NCI-H187 (cell line): Measurements from ENCODE around the gene BAIAP2.
A peak's percentile ranks its signal among the peaks of the same experiment; 100 is the strongest.
"Not testable (repeated sequence)": the region's sequence is repeated elsewhere in the genome, so short reads cannot be mapped to it uniquely, and the experiment has no call there.

Experiments used
- DNase-seq, 2 experiments: peaks; one replicate each; lab custom pipeline; 2025; lab: John Stamatoyannopoulos, UW

The BAIAP2 gene

GRCh38 chr17:81000631-81001357 lies 34.2 kb upstream of the BAIAP2 start:
- DNase-seq: no peak

- no peak for DNase-seq
These were observed 33.0 kb upstream of the BAIAP2 start for GRCh38 chr17:81002013-81002384.

- DNase-seq: peak; percentile 43 to 45
These were observed 32.3 kb upstream of the BAIAP2 start for GRCh38 chr17:81002409-81003361.

- DNase-seq: no peak
These were observed 31.1 kb upstream of the BAIAP2 start for GRCh38 chr17:81003711-81004475.

GRCh38 chr17:81006891-81007290 lies 28.1 kb upstream of the BAIAP2 start:
- no peak for DNase-seq

- DNase-seq: no peak
These were observed 26.8 kb upstream of the BAIAP2 start for GRCh38 chr17:81008140-81008539.

GRCh38 chr17:81009136-81009535 lies 25.8 kb upstream of the BAIAP2 start:
- DNase-seq: no peak

GRCh38 chr17:81010935-81011334 lies 24.0 kb upstream of the BAIAP2 start:
- DNase-seq: no peak

- no peak for DNase-seq
These were observed 23.0 kb upstream of the BAIAP2 start for GRCh38 chr17:81011951-81012350.

GRCh38 chr17:81012574-81013447 lies 22.1 kb upstream of the BAIAP2 start:
- DNase-seq: no peak

GRCh38 chr17:81013642-81014041 lies 21.3 kb upstream of the BAIAP2 start:
- no peak for DNase-seq

GRCh38 chr17:81015136-81015535 lies 19.8 kb upstream of the BAIAP2 start:
- DNase-seq: no peak

GRCh38 chr17:81016575-81016974 lies 18.4 kb upstream of the BAIAP2 start:
- DNase-seq: no peak

GRCh38 chr17:81017330-81017729 lies 17.6 kb upstream of the BAIAP2 start:
- not testable (repeated sequence) for DNase-seq

GRCh38 chr17:81018044-81018802 lies 16.7 kb upstream of the BAIAP2 start:
- DNase-seq: no peak

GRCh38 chr17:81019563-81020442 lies 15.1 kb upstream of the BAIAP2 start:
- DNase-seq: no peak

- no peak for DNase-seq
These were observed 14.5 kb upstream of the BAIAP2 start for GRCh38 chr17:81020443-81020766.

GRCh38 chr17:81020767-81021497 lies 14.0 kb upstream of the BAIAP2 start:
- no peak for DNase-seq
